K562 (cell line): Measurements from ENCODE around the gene PHF12. TPM values are rescaled to one million over a fixed set of nuclear protein-coding genes. Genes with fewer than 3 reads are reported as not detected.

Experiments
- CBFA2T3 ChIP-seq: fragments of 450-650 bp; IDR thresholded peaks from 2 replicates; pipeline ENCODE4 v1.6.1; 2017
- KHSRP ChIP-seq: fragments of 450-650 bp; IDR thresholded peaks from 2 replicates; pipeline ENCODE4 v1.6.1; 2017
- LEF1 ChIP-seq: fragments of 450-650 bp; IDR thresholded peaks from 2 replicates; pipeline ENCODE4 v1.6.1; 2016; ENCODE audit warnings: mild to moderate bottlenecking
- MCM3 ChIP-seq: fragments of 450-650 bp; IDR thresholded peaks from 2 replicates; pipeline ENCODE4 v1.6.1; 2016
- POLR3A ChIP-seq: IDR thresholded peaks from 2 replicates; pipeline ENCODE4 v1.6.1; 2011; ENCODE audit warnings: borderline replicate concordance, mild to moderate bottlenecking, moderate library complexity; ENCODE audit not compliant: insufficient read length, insufficient read depth; ENCODE audit errors: extremely low read depth
- PTRF ChIP-seq: fragments of 450-650 bp; IDR thresholded peaks from 2 replicates; pipeline ENCODE4 v1.6.1; 2016; ENCODE audit warnings: mild to moderate bottlenecking, missing genetic modification characterization, missing compliant biosample characterization
- TCF3 ChIP-seq: sonication (generic); formaldehyde crosslinking; IDR thresholded peaks from 2 replicates; pipeline ENCODE4 v1.4.0; 2020; ENCODE audit warnings: mild to moderate bottlenecking, missing genetic modification reagents
- TSC22D4 ChIP-seq: fragments of 450-650 bp; IDR thresholded peaks from 2 replicates; pipeline ENCODE4 v1.6.1; 2016; ENCODE audit warnings: missing genetic modification characterization, missing biosample characterization, control low read depth
- ZNF316 ChIP-seq: fragments of 450-650 bp; IDR thresholded peaks from 2 replicates; pipeline ENCODE4 v1.6.1; 2016
- ZNF696 ChIP-seq: fragments of 250-450 bp; sonication (Bioruptor Pico); conservative IDR thresholded peaks from 2 replicates; pipeline ENCODE4 v1.4.0; 2020; ENCODE audit warnings: mild to moderate bottlenecking, moderate library complexity
- polyA plus RNA-seq, 8 experiments: library from polyadenylated mRNA; depleted of rRNA in 4 of 8; stranded (reverse) in 5 of 8; unstranded in 3 of 8; fragments of >200 nt; fragmentation: Nextera tagmentation in 2 of 8; fragmentation: Illumina TruSeq in 1 of 8; extraction: Ambion mirVana in 2 of 8; extraction: Trizol in 1 of 8; gene quantifications; 2 replicates each; pipeline versions ENCODE4 v1.2.1 to v1.2.3, GENCODE V29; 2011 to 2014; ENCODE audit warnings: inconsistent platforms in 1 of 8, missing spikeins in 1 of 8
- total RNA-seq, 7 experiments: library from RNA; depleted of rRNA in 6 of 7; stranded (reverse); fragments of >200 nt in 6 of 7; fragmentation: Illumina TruSeq in 2 of 7; extraction: Trizol in 2 of 7; gene quantifications; 2 replicates each; pipeline versions ENCODE4 v1.2.1 to v1.2.3, GENCODE V29; 2011 to 2021; ENCODE audit warnings: low replicate concordance in 1 of 7
- TF ChIP-seq, protein P1 (sequence below): fragments of 250-450 bp; sonication (Bioruptor Pico); IDR thresholded peaks from 2 replicates; pipeline ENCODE4 v1.5.0; 2021
- TF ChIP-seq, protein P2 (sequence below): fragments of 450-650 bp; IDR thresholded peaks from 2 replicates; pipeline ENCODE4 v1.7.1; 2018; ENCODE audit warnings: mild to moderate bottlenecking, low read depth; ENCODE audit not compliant: partially characterized antibody
- TF ChIP-seq, protein P3 (sequence below): sonication (generic); formaldehyde crosslinking; IDR thresholded peaks from 2 replicates; pipeline ENCODE4 v1.9.0; 2022; ENCODE audit warnings: mild to moderate bottlenecking, missing genetic modification reagents

Gene PHF12
- total and polyA plus RNA-seq, 9 of the 15 experiments (the other 6 are each of a cell fraction or from before 2014, with no cell fraction given) = 0.82 to 31.3 (median 13.5) TPM

DNA sequence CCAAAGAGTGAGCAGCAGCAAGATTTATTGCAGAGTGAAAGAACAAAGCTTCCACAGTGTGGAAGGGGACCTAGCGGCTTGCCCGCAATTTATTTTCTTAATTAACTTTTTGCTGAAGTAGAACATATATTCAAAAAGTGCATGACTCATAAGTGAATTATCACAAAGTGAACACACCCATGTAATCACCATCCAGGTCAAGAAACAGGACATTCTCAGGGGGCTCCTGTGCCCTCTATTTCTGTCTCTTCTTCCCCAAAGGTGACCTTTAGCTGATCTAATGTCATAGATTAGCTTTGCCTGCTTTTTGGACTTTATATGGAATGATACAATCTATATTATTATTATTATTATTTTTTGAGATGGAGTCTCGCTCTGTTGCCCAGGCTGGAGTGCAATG, 76.6 kb downstream of the PHF12 start (continued):
- TF ChIP-seq, protein P1, sequence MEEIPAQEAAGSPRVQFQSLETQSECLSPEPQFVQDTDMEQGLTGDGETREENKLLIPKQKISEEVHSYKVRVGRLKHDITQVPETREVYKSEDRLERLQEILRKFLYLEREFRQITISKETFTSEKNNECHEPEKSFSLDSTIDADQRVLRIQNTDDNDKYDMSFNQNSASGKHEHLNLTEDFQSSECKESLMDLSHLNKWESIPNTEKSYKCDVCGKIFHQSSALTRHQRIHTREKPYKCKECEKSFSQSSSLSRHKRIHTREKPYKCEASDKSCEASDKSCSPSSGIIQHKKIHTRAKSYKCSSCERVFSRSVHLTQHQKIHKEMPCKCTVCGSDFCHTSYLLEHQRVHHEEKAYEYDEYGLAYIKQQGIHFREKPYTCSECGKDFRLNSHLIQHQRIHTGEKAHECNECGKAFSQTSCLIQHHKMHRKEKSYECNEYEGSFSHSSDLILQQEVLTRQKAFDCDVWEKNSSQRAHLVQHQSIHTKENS (CRISPR knock-in tag) = no peak
- no peak for TF ChIP-seq KHSRP
- TF ChIP-seq, protein P2, sequence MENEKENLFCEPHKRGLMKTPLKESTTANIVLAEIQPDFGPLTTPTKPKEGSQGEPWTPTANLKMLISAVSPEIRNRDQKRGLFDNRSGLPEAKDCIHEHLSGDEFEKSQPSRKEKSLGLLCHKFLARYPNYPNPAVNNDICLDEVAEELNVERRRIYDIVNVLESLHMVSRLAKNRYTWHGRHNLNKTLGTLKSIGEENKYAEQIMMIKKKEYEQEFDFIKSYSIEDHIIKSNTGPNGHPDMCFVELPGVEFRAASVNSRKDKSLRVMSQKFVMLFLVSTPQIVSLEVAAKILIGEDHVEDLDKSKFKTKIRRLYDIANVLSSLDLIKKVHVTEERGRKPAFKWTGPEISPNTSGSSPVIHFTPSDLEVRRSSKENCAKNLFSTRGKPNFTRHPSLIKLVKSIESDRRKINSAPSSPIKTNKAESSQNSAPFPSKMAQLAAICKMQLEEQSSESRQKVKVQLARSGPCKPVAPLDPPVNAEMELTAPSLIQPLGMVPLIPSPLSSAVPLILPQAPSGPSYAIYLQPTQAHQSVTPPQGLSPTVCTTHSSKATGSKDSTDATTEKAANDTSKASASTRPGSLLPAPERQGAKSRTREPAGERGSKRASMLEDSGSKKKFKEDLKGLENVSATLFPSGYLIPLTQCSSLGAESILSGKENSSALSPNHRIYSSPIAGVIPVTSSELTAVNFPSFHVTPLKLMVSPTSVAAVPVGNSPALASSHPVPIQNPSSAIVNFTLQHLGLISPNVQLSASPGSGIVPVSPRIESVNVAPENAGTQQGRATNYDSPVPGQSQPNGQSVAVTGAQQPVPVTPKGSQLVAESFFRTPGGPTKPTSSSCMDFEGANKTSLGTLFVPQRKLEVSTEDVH = no peak
- TF ChIP-seq, protein P3, sequence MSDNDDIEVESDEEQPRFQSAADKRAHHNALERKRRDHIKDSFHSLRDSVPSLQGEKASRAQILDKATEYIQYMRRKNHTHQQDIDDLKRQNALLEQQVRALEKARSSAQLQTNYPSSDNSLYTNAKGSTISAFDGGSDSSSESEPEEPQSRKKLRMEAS = no peak
- 0 out of 2 replicates have a peak, but pooled peaks have one; percentile 28 for TF ChIP-seq TCF3 (CRISPR knock-in tag)
- TF ChIP-seq PTRF (tag) = no peak
- TF ChIP-seq ZNF696 (CRISPR knock-in tag) = no peak
- peak; percentile 58 for TF ChIP-seq CBFA2T3
- TF ChIP-seq ZNF316 = peak; percentile 11; the same call in 1 of the 2 replicates
- TF ChIP-seq LEF1 = no peak
- no peak for TF ChIP-seq POLR3A
- no peak for TF ChIP-seq TSC22D4 (tag)
- TF ChIP-seq MCM3 = no peak
- TF ChIP-seq, all 486 proteins: peak for 20
